NAMALWA (cell line): ENCODE results near the gene EML3.
A peak's percentile ranks its signal among the peaks of the same experiment; 100 is the strongest.
"Not testable (repeated sequence)": the region's sequence is repeated elsewhere in the genome, so short reads cannot be mapped to it uniquely, and the experiment has no call there.

Experiments
- DNase-seq: peaks from one replicate; pipeline ENCODE4 v3.0.0-alpha.2; 2015; ENCODE audit warnings: low spot score

EML3 gene

GRCh38 chr11:62616957-62617356, 4.4 kb upstream of the EML3 start:
- DNase-seq: not testable (repeated sequence)

GRCh38 chr11:62615521-62615920, 2.9 kb upstream of the EML3 start:
- DNase-seq: no peak

- DNase-seq: no peak
Measured at GRCh38 chr11:62614275-62614674, 1.7 kb upstream of the EML3 start.

- DNase-seq: no peak
Measured at GRCh38 chr11:62613291-62613778, 760 bp upstream of the EML3 start.

- DNase-seq: peak; percentile 78
Measured at GRCh38 chr11:62611705-62612365, 740 bp downstream of the EML3 start.

GRCh38 chr11:62610814-62611704, 1.5 kb downstream of the EML3 start:
- DNase-seq: no peak

- no peak for DNase-seq
Measured at GRCh38 chr11:62610403-62610802, 2.2 kb downstream of the EML3 start.

GRCh38 chr11:62608776-62609175, 3.8 kb downstream of the EML3 start:
- DNase-seq: no peak

GRCh38 chr11:62607714-62608113, 4.9 kb downstream of the EML3 start:
- DNase-seq: peak; percentile 83

GRCh38 chr11:62605902-62606301, 6.7 kb downstream of the EML3 start:
- no peak for DNase-seq

- DNase-seq: no peak
Measured at GRCh38 chr11:62605467-62605866, 7.1 kb downstream of the EML3 start.

- no peak for DNase-seq
Measured at GRCh38 chr11:62604460-62605120, 8.0 kb downstream of the EML3 start.

- DNase-seq: no peak
Measured at GRCh38 chr11:62603776-62604299, 8.7 kb downstream of the EML3 start.

GRCh38 chr11:62603072-62603408, 9.5 kb downstream of the EML3 start:
- DNase-seq: no peak

GRCh38 chr11:62602141-62603071, 10.2 kb downstream of the EML3 start:
- no peak for DNase-seq

- peak; percentile 99 for DNase-seq
Measured at GRCh38 chr11:62601372-62602140, 11.0 kb downstream of the EML3 start, which contains the start of gene MTA2. Gene MTA2 (minus strand): TSS chr11:62601865. CDS start chr11:62601450, 415 bp downstream.

GRCh38 chr11:62601122-62601371, 11.5 kb downstream of the EML3 start:
- no peak for DNase-seq

- peak; percentile 32 for DNase-seq
Measured at GRCh38 chr11:62600367-62601121, 12.0 kb downstream of the EML3 start.

GRCh38 chr11:62599901-62600300, 12.7 kb downstream of the EML3 start:
- DNase-seq: no peak

- peak; percentile 98 for DNase-seq
Measured at GRCh38 chr11:62599069-62599696, 13.4 kb downstream of the EML3 start.
